AG04449 (cell line): ENCODE data around the gene CALHM4.
A peak's percentile ranks its signal among the peaks of the same experiment; 100 is the strongest.

Experiments
- CTCF ChIA-PET: fragments of 350-600 bp; formaldehyde crosslinking; extraction: SDS; loops from one replicate; lab custom pipeline; 2021; ENCODE audit warnings: antibody characterized with exemption; lab: Yijun Ruan, JAX
- POLR2A ChIA-PET: fragments of 400-600, 350-600 bp; formaldehyde crosslinking; extraction: SDS; loops from one replicate; lab custom pipeline; 2020; ENCODE audit warnings: antibody characterized with exemption, inconsistent platforms; lab: Yijun Ruan, JAX
- DNase-seq: peaks from one replicate; pipeline ENCODE4 v3.0.0-alpha.2; 2010; ENCODE audit warnings: low read depth, low spot score
- H3K4me3 ChIP-seq: 2 replicates; pipeline ENCODE4 v1.5.1; 2011; ENCODE audit warnings: low read depth, mild to moderate bottlenecking, control low read depth, low read length
- TF ChIP-seq, protein P1 (sequence below): IDR thresholded peaks from one replicate; pipeline ENCODE4 v1.5.1; 2011; ENCODE audit warnings: mild to moderate bottlenecking, moderate library complexity, low read length, control low read depth, inconsistent platforms; ENCODE audit not compliant: insufficient read depth; ENCODE audit errors: missing control alignments

CALHM4 gene

DNA sequence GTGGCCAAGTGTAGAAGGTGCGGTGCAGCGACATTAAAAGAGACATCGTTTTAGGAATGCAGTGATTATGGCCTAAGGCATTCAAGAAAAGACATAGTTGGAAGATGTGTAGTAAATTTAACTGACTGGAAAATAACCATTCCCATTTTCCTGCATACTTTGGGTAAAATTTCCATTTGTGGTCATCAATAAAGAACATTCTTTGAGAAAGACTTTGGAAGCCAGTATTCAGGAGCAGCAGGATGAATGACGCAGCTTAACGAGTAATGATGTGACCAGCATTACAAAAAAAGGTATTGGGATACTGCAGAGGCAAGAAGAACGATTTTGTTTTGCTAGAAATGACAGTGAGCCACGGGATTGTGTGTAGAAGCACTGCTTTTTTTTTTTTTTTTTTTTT, 10.8 kb downstream of the CALHM4 start:
- ChIA-PET CTCF (interaction anchor here (1.1 to 11.6 kb wide), 14 partner anchors 10 to 347 kb away, joined by 3 to 188 read pairs (median 8); partner anchors contain the start of gene CALHM4), POLR2A (interaction anchor here (1.3 kb wide), 1 partner anchor 310 kb away, joined by 3 read pairs; the partner anchor contains the start of gene TSPYL4)
- peak; percentile 34 for DNase-seq
- TF ChIP-seq, protein P1, sequence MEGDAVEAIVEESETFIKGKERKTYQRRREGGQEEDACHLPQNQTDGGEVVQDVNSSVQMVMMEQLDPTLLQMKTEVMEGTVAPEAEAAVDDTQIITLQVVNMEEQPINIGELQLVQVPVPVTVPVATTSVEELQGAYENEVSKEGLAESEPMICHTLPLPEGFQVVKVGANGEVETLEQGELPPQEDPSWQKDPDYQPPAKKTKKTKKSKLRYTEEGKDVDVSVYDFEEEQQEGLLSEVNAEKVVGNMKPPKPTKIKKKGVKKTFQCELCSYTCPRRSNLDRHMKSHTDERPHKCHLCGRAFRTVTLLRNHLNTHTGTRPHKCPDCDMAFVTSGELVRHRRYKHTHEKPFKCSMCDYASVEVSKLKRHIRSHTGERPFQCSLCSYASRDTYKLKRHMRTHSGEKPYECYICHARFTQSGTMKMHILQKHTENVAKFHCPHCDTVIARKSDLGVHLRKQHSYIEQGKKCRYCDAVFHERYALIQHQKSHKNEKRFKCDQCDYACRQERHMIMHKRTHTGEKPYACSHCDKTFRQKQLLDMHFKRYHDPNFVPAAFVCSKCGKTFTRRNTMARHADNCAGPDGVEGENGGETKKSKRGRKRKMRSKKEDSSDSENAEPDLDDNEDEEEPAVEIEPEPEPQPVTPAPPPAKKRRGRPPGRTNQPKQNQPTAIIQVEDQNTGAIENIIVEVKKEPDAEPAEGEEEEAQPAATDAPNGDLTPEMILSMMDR = no peak
- no peak overlapping the region for H3K4me3 ChIP-seq

GRCh38 chr6:116564921-116565872, 11.6 kb downstream of the CALHM4 start:
- H3K4me3 ChIP-seq = peak overlapping the region; percentile 36
- POLR2A ChIA-PET = interaction anchor here (0.9 to 1.3 kb wide), 2 partner anchors 194 to 311 kb away, joined by 3 read pairs; partner anchors contain the start of gene TSPYL4
- CTCF ChIA-PET = interaction anchor here (0.8 to 11.6 kb wide), 16 partner anchors 8 to 348 kb away, joined by 3 to 188 read pairs (median 4); partner anchors contain the start of genes CALHM4 and CALHM5
- DNase-seq = no peak
- TF ChIP-seq, protein P1 = no peak

GRCh38 chr6:116568111-116568510, 14.6 kb downstream of the CALHM4 start:
- ChIA-PET CTCF (interaction anchor here (0.9 to 7.4 kb wide), 4 partner anchors 9 to 299 kb away, joined by 3 to 66 read pairs (median 31); partner anchors contain the start of gene CALHM5), POLR2A (no interaction called here)
- TF ChIP-seq, protein P1 = no peak
- no peak overlapping the region for H3K4me3 ChIP-seq
- DNase-seq = peak; percentile 29

GRCh38 chr6:116568821-116569755, 15.5 kb downstream of the CALHM4 start:
- CTCF ChIA-PET = interaction anchor here (0.9 to 7.4 kb wide), 6 partner anchors 10 to 300 kb away, joined by 3 to 66 read pairs (median 6); partner anchors contain the start of gene CALHM5
- DNase-seq = no peak
- TF ChIP-seq, protein P1 = no peak
- POLR2A ChIA-PET = no interaction called here
- no peak overlapping the region for H3K4me3 ChIP-seq

GRCh38 chr6:116570856-116571682, 17.5 kb downstream of the CALHM4 start, which contains the start of gene RWDD1:
Gene RWDD1, plus strand, starts transcription at chr6:116571504. Its CDS starts 79 bp downstream, at chr6:116571583.
- ChIA-PET CTCF (interaction anchor here (0.7 to 7.4 kb wide), 16 partner anchors 8 to 356 kb away, joined by 3 to 66 read pairs (median 4); no protein-coding TSS in a partner anchor), POLR2A (interaction anchor here (0.6 to 1.7 kb wide), 6 partner anchors 10 to 354 kb away, joined by 3 to 6 read pairs (median 4); no protein-coding TSS in a partner anchor)
- DNase-seq = peak; percentile 98
- H3K4me3 ChIP-seq = peak within 1 kb of the TSS; percentile 94
- TF ChIP-seq, protein P1 = peak; percentile 2
